GM23338 (cell line): ENCODE data around the gene STK39. TPM values are rescaled to one million over a fixed set of nuclear protein-coding genes. Genes with fewer than 3 reads are reported as not detected.

Experiments used
- EZH2 ChIP-seq: fragments of 200-600 bp; sonication (generic); IDR thresholded peaks from one replicate; pipeline ENCODE4 v1.8.0; 2017; ENCODE audit warnings: antibody characterized with exemption, mild to moderate bottlenecking, low read depth; ENCODE audit not compliant: unreplicated experiment
- JUNB ChIP-seq: IDR thresholded peaks from one replicate; pipeline ENCODE4 v1.6.1; 2016; ENCODE audit warnings: antibody characterized with exemption; ENCODE audit not compliant: unreplicated experiment
- NANOG ChIP-seq: IDR thresholded peaks from 2 replicates; pipeline ENCODE4 v1.6.1; 2016; ENCODE audit warnings: antibody characterized with exemption, borderline replicate concordance
- POLR2AphosphoS5 ChIP-seq: IDR thresholded peaks from 2 replicates; pipeline ENCODE4 v1.6.1; 2016; ENCODE audit warnings: antibody characterized with exemption, low read depth
- STAT1 ChIP-seq: IDR thresholded peaks from one replicate; pipeline ENCODE4 v1.6.1; 2016; ENCODE audit warnings: antibody characterized with exemption; ENCODE audit not compliant: unreplicated experiment
- polyA plus RNA-seq: library from polyadenylated mRNA; unstranded; fragments of >200 nt; fragmentation: Nextera tagmentation; extraction: Ambion mirVana; gene quantifications from 2 replicates; pipeline ENCODE4 v1.2.1, GENCODE V29; 2016
- total RNA-seq: library from RNA; depleted of rRNA; stranded (reverse); fragments of >200 nt; shearing (Covaris generic); gene quantifications from 2 replicates; pipeline ENCODE4 v1.2.3, GENCODE V29; 2014
- TF ChIP-seq, protein P1 (sequence below): fragments of 250-450 bp; sonication (Bioruptor Pico); IDR thresholded peaks from 2 replicates; pipeline ENCODE4 v1.5.0; 2020; ENCODE audit warnings: mild to moderate bottlenecking, moderate library complexity
- TF ChIP-seq, protein P2 (sequence below): IDR thresholded peaks from 2 replicates; pipeline ENCODE4 v1.6.1; 2016; ENCODE audit warnings: antibody characterized with exemption
- TF ChIP-seq, protein P3 (sequence below): IDR thresholded peaks from one replicate; pipeline ENCODE4 v1.6.1; 2018; ENCODE audit warnings: antibody characterized with exemption; ENCODE audit not compliant: unreplicated experiment

Gene STK39
- total and polyA plus RNA-seq, 2 experiments from 2014 or later = 9.5 to 16.9 TPM

DNA sequence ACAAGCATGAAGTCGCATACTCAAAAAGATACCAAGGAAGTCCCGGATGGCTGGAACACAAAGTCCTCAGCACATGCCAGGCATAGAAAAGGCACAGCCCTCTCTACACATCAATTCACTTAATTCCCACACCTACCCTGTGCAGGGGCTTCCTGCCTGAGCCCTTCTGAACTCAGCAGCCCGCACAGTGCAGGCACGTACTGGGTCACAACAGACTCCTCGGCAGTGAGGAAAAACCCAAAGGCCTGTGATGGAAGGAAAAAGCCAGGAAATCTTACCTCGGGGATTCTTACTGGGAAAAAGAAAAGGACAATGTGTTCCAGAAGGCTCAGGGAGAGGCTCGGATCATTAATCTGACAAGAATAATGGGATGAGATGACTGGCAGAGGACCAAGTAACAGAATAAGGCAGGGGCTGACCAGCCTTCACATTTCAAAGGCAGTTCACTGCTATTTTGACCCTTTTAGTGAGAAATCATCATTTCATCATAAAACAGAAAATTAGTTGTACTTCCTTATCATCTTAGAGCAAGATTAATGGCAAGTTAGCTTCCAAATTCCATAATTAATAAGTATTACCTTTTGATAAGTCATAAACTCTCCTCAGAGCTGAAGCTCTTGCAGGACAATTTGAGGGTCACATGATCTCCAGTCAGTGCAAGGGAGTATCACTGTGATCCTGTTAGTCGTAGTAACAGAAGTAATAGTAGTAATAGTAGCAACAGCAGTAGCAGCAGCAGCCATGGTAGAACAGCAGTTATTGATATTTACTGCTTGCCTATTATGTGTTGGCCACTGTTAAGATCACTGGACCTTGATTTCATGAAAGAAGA, 87.4 kb downstream of the STK39 start (continued):
- TF ChIP-seq, protein P1, sequence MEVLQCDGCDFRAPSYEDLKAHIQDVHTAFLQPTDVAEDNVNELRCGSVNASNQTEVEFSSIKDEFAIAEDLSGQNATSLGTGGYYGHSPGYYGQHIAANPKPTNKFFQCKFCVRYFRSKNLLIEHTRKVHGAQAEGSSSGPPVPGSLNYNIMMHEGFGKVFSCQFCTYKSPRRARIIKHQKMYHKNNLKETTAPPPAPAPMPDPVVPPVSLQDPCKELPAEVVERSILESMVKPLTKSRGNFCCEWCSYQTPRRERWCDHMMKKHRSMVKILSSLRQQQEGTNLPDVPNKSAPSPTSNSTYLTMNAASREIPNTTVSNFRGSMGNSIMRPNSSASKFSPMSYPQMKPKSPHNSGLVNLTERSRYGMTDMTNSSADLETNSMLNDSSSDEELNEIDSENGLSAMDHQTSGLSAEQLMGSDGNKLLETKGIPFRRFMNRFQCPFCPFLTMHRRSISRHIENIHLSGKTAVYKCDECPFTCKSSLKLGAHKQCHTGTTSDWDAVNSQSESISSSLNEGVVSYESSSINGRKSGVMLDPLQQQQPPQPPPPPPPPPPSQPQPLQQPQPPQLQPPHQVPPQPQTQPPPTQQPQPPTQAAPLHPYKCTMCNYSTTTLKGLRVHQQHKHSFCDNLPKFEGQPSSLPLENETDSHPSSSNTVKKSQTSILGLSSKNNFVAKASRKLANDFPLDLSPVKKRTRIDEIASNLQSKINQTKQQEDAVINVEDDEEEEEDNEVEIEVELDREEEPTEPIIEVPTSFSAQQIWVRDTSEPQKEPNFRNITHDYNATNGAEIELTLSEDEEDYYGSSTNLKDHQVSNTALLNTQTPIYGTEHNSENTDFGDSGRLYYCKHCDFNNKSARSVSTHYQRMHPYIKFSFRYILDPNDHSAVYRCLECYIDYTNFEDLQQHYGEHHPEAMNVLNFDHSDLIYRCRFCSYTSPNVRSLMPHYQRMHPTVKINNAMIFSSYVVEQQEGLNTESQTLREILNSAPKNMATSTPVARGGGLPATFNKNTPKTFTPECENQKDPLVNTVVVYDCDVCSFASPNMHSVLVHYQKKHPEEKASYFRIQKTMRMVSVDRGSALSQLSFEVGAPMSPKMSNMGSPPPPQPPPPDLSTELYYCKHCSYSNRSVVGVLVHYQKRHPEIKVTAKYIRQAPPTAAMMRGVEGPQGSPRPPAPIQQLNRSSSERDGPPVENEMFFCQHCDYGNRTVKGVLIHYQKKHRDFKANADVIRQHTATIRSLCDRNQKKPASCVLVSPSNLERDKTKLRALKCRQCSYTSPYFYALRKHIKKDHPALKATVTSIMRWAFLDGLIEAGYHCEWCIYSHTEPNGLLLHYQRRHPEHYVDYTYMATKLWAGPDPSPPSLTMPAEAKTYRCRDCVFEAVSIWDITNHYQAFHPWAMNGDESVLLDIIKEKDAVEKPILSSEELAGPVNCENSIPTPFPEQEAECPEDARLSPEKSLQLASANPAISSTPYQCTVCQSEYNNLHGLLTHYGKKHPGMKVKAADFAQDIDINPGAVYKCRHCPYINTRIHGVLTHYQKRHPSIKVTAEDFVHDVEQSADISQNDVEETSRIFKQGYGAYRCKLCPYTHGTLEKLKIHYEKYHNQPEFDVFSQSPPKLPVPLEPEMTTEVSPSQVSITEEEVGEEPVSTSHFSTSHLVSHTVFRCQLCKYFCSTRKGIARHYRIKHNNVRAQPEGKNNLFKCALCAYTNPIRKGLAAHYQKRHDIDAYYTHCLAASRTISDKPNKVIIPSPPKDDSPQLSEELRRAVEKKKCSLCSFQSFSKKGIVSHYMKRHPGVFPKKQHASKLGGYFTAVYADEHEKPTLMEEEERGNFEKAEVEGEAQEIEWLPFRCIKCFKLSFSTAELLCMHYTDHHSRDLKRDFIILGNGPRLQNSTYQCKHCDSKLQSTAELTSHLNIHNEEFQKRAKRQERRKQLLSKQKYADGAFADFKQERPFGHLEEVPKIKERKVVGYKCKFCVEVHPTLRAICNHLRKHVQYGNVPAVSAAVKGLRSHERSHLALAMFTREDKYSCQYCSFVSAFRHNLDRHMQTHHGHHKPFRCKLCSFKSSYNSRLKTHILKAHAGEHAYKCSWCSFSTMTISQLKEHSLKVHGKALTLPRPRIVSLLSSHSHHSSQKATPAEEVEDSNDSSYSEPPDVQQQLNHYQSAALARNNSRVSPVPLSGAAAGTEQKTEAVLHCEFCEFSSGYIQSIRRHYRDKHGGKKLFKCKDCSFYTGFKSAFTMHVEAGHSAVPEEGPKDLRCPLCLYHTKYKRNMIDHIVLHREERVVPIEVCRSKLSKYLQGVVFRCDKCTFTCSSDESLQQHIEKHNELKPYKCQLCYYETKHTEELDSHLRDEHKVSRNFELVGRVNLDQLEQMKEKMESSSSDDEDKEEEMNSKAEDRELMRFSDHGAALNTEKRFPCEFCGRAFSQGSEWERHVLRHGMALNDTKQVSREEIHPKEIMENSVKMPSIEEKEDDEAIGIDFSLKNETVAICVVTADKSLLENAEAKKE (CRISPR knock-in tag) = no peak
- TF ChIP-seq POLR2AphosphoS5 (no peak), EZH2 (no peak), JUNB (no peak), NANOG (no peak), STAT1 (no peak)
- TF ChIP-seq, protein P2, sequence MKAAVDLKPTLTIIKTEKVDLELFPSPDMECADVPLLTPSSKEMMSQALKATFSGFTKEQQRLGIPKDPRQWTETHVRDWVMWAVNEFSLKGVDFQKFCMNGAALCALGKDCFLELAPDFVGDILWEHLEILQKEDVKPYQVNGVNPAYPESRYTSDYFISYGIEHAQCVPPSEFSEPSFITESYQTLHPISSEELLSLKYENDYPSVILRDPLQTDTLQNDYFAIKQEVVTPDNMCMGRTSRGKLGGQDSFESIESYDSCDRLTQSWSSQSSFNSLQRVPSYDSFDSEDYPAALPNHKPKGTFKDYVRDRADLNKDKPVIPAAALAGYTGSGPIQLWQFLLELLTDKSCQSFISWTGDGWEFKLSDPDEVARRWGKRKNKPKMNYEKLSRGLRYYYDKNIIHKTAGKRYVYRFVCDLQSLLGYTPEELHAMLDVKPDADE = no peak
- TF ChIP-seq, protein P3, sequence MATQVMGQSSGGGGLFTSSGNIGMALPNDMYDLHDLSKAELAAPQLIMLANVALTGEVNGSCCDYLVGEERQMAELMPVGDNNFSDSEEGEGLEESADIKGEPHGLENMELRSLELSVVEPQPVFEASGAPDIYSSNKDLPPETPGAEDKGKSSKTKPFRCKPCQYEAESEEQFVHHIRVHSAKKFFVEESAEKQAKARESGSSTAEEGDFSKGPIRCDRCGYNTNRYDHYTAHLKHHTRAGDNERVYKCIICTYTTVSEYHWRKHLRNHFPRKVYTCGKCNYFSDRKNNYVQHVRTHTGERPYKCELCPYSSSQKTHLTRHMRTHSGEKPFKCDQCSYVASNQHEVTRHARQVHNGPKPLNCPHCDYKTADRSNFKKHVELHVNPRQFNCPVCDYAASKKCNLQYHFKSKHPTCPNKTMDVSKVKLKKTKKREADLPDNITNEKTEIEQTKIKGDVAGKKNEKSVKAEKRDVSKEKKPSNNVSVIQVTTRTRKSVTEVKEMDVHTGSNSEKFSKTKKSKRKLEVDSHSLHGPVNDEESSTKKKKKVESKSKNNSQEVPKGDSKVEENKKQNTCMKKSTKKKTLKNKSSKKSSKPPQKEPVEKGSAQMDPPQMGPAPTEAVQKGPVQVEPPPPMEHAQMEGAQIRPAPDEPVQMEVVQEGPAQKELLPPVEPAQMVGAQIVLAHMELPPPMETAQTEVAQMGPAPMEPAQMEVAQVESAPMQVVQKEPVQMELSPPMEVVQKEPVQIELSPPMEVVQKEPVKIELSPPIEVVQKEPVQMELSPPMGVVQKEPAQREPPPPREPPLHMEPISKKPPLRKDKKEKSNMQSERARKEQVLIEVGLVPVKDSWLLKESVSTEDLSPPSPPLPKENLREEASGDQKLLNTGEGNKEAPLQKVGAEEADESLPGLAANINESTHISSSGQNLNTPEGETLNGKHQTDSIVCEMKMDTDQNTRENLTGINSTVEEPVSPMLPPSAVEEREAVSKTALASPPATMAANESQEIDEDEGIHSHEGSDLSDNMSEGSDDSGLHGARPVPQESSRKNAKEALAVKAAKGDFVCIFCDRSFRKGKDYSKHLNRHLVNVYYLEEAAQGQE = no peak
